ENCODE measurements around the gene COL3A1.

Gene COL3A1

GRCh38 chr2:188975497-188976102 is 1.4 kb downstream of the COL3A1 start:
- peak; percentile 97 for DNase-seq (ENCODE audit: low read depth)

GRCh38 chr2:188976545-188977268 is 2.5 kb downstream of the COL3A1 start:
- DNase-seq (ENCODE audit: low read depth): peak; percentile 78

- no peak for DNase-seq (ENCODE audit: low read depth)
These were observed 3.1 kb downstream of the COL3A1 start for GRCh38 chr2:188977317-188977716.

GRCh38 chr2:188978291-188979081 is 4.3 kb downstream of the COL3A1 start:
- peak; percentile 92 for DNase-seq (ENCODE audit: low read depth)

GRCh38 chr2:188979187-188980114 is 5.3 kb downstream of the COL3A1 start:
- peak; percentile 55 for DNase-seq (ENCODE audit: low read depth)

- peak; percentile 60 for DNase-seq (ENCODE audit: low read depth)
These were observed 9.4 kb downstream of the COL3A1 start for GRCh38 chr2:188983427-188984064.

- peak; percentile 68 for DNase-seq (ENCODE audit: low read depth)
These were observed 9.9 kb downstream of the COL3A1 start for GRCh38 chr2:188984065-188984491.

GRCh38 chr2:188984680-188985079 is 10.5 kb downstream of the COL3A1 start:
- DNase-seq (ENCODE audit: low read depth): peak; percentile 94

GRCh38 chr2:188986839-188987238 is 12.7 kb downstream of the COL3A1 start:
- peak; percentile 82 for DNase-seq (ENCODE audit: low read depth)

GRCh38 chr2:188993247-188993646 is 19.1 kb downstream of the COL3A1 start:
- DNase-seq (ENCODE audit: low read depth): no peak

- DNase-seq (ENCODE audit: low read depth): peak; percentile 35
These were observed 23.1 kb downstream of the COL3A1 start for GRCh38 chr2:188997263-188997662.

- peak; percentile 56 for DNase-seq (ENCODE audit: low read depth)
These were observed 26.0 kb downstream of the COL3A1 start for GRCh38 chr2:189000221-189000620.

- DNase-seq (ENCODE audit: low read depth): peak; percentile 88
These were observed 27.9 kb downstream of the COL3A1 start for GRCh38 chr2:189002079-189002478.

GRCh38 chr2:189008555-189009262 is 34.5 kb downstream of the COL3A1 start:
- no peak for DNase-seq (ENCODE audit: low read depth)

GRCh38 chr2:189010536-189010935 is 36.4 kb downstream of the COL3A1 start:
- DNase-seq (ENCODE audit: low read depth): no peak

- no peak for DNase-seq (ENCODE audit: low read depth)
These were observed 38.2 kb downstream of the COL3A1 start for GRCh38 chr2:189012351-189012750.

- no peak for DNase-seq (ENCODE audit: low read depth)
These were observed 38.9 kb downstream of the COL3A1 start for GRCh38 chr2:189013031-189013430.

GRCh38 chr2:189013671-189014448 is 39.7 kb downstream of the COL3A1 start:
- DNase-seq (ENCODE audit: low read depth): peak; percentile 52

- DNase-seq (ENCODE audit: low read depth): peak; percentile 79
These were observed 40.4 kb downstream of the COL3A1 start for GRCh38 chr2:189014449-189015138.

Data from EH (cell line).